Dermis microvascular lymphatic vessel endothelial cell (primary cell): ENCODE measurements around the gene LRBA. TPM values are rescaled to one million over a fixed set of nuclear protein-coding genes. Genes with fewer than 3 reads are reported as not detected.
"Not testable (repeated sequence)": the region's sequence is repeated elsewhere in the genome, so short reads cannot be mapped to it uniquely, and the experiment has no call there.

Experiments
- DNase-seq, 2 donors: peaks; one replicate each; pipeline versions ENCODE4 v3.0.0 to v3.0.0-alpha.2; 2010; ENCODE audit warnings: low read depth in 2 of 2
- total RNA-seq: library from RNA; depleted of rRNA; stranded (reverse); fragments of >200 nt; gene quantifications from 2 replicates; pipeline ENCODE4 v1.2.1, GENCODE V29; 2014

The LRBA gene
- total RNA-seq, 1 donor from 2014 or later = 53.9 TPM

- DNase-seq = no peak
These were observed 335.9 kb downstream of the LRBA start for GRCh38 chr4:150679018-150679764.

GRCh38 chr4:150673793-150674192 is 341.3 kb downstream of the LRBA start:
- DNase-seq = no peak

- no peak for DNase-seq
These were observed 346.3 kb downstream of the LRBA start for GRCh38 chr4:150668824-150669223.

- peak in 1 of 2 donors; percentile 57 for DNase-seq
These were observed 350.1 kb downstream of the LRBA start for GRCh38 chr4:150664935-150665334.

- no peak for DNase-seq
These were observed 352.4 kb downstream of the LRBA start for GRCh38 chr4:150662686-150663085.

GRCh38 chr4:150661551-150661950 is 353.5 kb downstream of the LRBA start:
- peak in 1 of 2 donors; percentile 44 for DNase-seq

GRCh38 chr4:150658258-150658657 is 356.8 kb downstream of the LRBA start:
- DNase-seq = not testable (repeated sequence)

GRCh38 chr4:150656891-150657290 is 358.2 kb downstream of the LRBA start:
- peak; percentile 48 to 87 for DNase-seq

- no peak for DNase-seq
These were observed 364.3 kb downstream of the LRBA start for GRCh38 chr4:150650751-150651150.

GRCh38 chr4:150648123-150648522 is 367.0 kb downstream of the LRBA start:
- DNase-seq = no peak

- DNase-seq = no peak
These were observed 368.1 kb downstream of the LRBA start for GRCh38 chr4:150647008-150647407.

- DNase-seq = no peak
These were observed 373.5 kb downstream of the LRBA start for GRCh38 chr4:150641612-150642011.

GRCh38 chr4:150632639-150633038 is 382.4 kb downstream of the LRBA start:
- DNase-seq = no peak

GRCh38 chr4:150628073-150628472 is 387.0 kb downstream of the LRBA start:
- DNase-seq = no peak

GRCh38 chr4:150625033-150625432 is 390.1 kb downstream of the LRBA start:
- no peak for DNase-seq

- DNase-seq = no peak
These were observed 391.0 kb downstream of the LRBA start for GRCh38 chr4:150624055-150624454.

GRCh38 chr4:150619042-150619441 is 396.0 kb downstream of the LRBA start:
- DNase-seq = no peak

- no peak for DNase-seq
These were observed 406.0 kb downstream of the LRBA start for GRCh38 chr4:150609131-150609530.

- no peak for DNase-seq
These were observed 414.2 kb downstream of the LRBA start for GRCh38 chr4:150600812-150601445.

- DNase-seq = no peak
These were observed 415.5 kb downstream of the LRBA start for GRCh38 chr4:150599547-150599946.

GRCh38 chr4:150598909-150599308 is 416.2 kb downstream of the LRBA start:
- DNase-seq = no peak

- peak; percentile 34 to 40 for DNase-seq
These were observed 421.1 kb downstream of the LRBA start for GRCh38 chr4:150593996-150594395.

- DNase-seq = no peak
These were observed 423.2 kb downstream of the LRBA start for GRCh38 chr4:150591904-150592303.
